ENCODE data around the gene COL16A1.

The COL16A1 gene

DNA sequence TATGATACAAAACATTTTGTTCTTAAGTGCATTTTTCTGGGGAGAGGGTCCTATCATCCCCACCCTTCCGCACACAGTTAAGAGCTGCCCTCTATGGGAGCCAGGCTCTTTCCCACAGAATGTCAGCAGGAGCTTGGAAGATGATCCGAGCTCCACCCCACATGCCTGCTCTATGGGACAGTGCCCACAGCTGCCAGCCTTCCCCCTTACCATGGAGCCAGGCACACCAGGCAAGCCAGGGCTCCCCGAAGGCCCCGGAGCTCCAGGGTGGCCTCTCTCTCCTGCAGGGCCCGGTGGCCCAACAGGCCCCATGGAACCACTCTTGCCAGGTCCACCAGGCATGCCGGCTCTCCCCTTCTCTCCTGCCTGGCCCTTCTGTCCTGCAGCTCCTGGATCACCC, 48.7 kb downstream of the COL16A1 start:
- Histone ChIP-seq H3K9me3 (ENCODE audit: insufficient read depth, low read length, severe bottlenecking) (no peaks in the 10 kb centered on the region), H4K20me1 (ENCODE audit: insufficient read depth, low read length) (peaks cover 3% of the 10 kb centered on the region; the same call in 1 of the 2 replicates), H3K9ac (ENCODE audit: low read depth, low read length) (no peak overlapping the region), H3K36me3 (ENCODE audit: insufficient read depth, low read length) (no peaks in the 10 kb centered on the region), H3K27me3 (ENCODE audit: insufficient read depth, low read length, poor library complexity) (peaks cover 3% of the 10 kb centered on the region), H3K4me3 (ENCODE audit: low read depth in 1 of 2, low read length in 2 of 2) (no peak overlapping the region), H3K4me2 (ENCODE audit: insufficient read depth, low read length) (no peak overlapping the region), H2AFZ (ENCODE audit: low read depth, low read length) (no peak overlapping the region), H3K79me2 (ENCODE audit: insufficient read depth, low read length) (no peaks in the 10 kb centered on the region), H3K27ac (ENCODE audit: low read length) (no peak overlapping the region), H3K4me1 (ENCODE audit: insufficient read depth, low read length) (no peaks in the 10 kb centered on the region)
- ATAC-seq (ENCODE audit: insufficient read depth, low read depth) (no peak), DNase-seq (no peak)
- TF ChIP-seq, protein P1, sequence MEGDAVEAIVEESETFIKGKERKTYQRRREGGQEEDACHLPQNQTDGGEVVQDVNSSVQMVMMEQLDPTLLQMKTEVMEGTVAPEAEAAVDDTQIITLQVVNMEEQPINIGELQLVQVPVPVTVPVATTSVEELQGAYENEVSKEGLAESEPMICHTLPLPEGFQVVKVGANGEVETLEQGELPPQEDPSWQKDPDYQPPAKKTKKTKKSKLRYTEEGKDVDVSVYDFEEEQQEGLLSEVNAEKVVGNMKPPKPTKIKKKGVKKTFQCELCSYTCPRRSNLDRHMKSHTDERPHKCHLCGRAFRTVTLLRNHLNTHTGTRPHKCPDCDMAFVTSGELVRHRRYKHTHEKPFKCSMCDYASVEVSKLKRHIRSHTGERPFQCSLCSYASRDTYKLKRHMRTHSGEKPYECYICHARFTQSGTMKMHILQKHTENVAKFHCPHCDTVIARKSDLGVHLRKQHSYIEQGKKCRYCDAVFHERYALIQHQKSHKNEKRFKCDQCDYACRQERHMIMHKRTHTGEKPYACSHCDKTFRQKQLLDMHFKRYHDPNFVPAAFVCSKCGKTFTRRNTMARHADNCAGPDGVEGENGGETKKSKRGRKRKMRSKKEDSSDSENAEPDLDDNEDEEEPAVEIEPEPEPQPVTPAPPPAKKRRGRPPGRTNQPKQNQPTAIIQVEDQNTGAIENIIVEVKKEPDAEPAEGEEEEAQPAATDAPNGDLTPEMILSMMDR (IDR thresholded peaks at IDR 0.05; ENCODE audit: borderline replicate concordance, extremely low read depth, low read length, poor library complexity, severe bottlenecking) = no peak
- TF ChIP-seq EZH2 (IDR thresholded peaks at IDR 0.05; ENCODE audit: borderline replicate concordance, low read depth, low read length, severe bottlenecking) = no peak

DNA sequence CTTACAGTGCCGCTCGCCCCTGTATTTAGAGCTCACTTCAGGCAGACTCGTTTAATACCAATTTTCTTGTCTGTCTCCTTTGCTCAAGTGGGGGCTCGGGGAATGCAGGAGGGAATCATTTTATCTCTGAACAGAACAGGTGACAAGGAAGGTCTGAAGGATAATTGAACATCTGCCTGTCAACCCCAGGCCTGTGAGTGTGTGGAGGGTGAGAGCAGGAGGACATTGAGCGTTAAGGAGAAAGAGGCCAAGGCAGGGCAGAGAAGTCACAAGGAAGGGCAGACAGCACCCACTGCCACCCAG, 49.4 kb downstream of the COL16A1 start:
- Histone ChIP-seq H3K36me3 (ENCODE audit: insufficient read depth, low read length) (no peaks in the 10 kb centered on the region), H2AFZ (ENCODE audit: low read depth, low read length) (no peak overlapping the region), H4K20me1 (ENCODE audit: insufficient read depth, low read length) (peaks cover 3% of the 10 kb centered on the region; the same call in 1 of the 2 replicates), H3K4me1 (ENCODE audit: insufficient read depth, low read length) (no peaks in the 10 kb centered on the region), H3K4me2 (ENCODE audit: insufficient read depth, low read length) (no peak overlapping the region), H3K9ac (ENCODE audit: low read depth, low read length) (no peak overlapping the region), H3K9me3 (ENCODE audit: insufficient read depth, low read length, severe bottlenecking) (no peaks in the 10 kb centered on the region), H3K79me2 (ENCODE audit: insufficient read depth, low read length) (no peaks in the 10 kb centered on the region), H3K27ac (ENCODE audit: low read length) (no peak overlapping the region), H3K4me3 (ENCODE audit: low read depth in 1 of 2, low read length in 2 of 2) (no peak overlapping the region), H3K27me3 (ENCODE audit: insufficient read depth, low read length, poor library complexity) (peaks cover 7% of the 10 kb centered on the region)
- DNase-seq (no peak), ATAC-seq (ENCODE audit: insufficient read depth, low read depth) (no peak)
- TF ChIP-seq, protein P1 (IDR thresholded peaks at IDR 0.05; ENCODE audit: borderline replicate concordance, extremely low read depth, low read length, poor library complexity, severe bottlenecking) = no peak
- no peak for TF ChIP-seq EZH2 (IDR thresholded peaks at IDR 0.05; ENCODE audit: borderline replicate concordance, low read depth, low read length, severe bottlenecking)

DNA sequence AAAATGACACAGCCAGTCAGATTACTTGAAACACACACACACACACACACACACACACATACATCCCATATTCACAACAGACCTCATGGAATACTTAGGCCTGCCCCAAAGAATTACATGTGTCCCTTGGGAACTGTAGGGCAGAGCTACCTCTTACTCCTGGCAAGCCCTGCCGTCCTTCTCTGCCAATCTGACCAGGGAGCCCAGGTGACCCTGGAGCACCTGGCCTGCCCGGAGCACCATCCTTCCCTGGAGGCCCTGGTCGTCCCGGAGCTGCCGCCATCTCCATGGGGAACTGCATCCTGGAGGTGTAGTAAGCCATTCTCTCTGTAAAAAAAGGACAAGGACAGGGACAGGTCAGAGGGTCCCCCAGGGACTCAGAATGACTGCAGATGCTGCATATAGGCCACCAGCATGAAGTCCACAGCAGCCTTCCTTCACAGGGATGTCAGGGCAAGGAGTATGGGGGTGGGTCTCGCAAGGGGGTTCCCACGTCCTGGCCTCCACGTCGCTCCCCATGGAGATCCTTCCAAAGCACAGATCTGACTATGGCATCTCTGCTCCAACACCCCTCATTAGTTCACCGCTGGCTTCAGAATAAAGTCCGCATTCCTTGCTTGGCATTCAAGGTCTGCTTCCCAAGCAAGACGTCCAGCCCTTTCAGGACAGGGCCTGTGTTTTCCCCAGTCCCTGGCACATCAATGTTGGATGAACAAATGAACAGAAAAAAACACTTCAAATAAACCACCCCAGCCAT, 49.9 kb downstream of the COL16A1 start:
- ATAC-seq (ENCODE audit: insufficient read depth, low read depth) (no peak), DNase-seq (no peak)
- Histone ChIP-seq H2AFZ (ENCODE audit: low read depth, low read length) (no peak overlapping the region), H3K4me1 (ENCODE audit: insufficient read depth, low read length) (no peaks in the 10 kb centered on the region), H3K9me3 (ENCODE audit: insufficient read depth, low read length, severe bottlenecking) (no peaks in the 10 kb centered on the region), H3K9ac (ENCODE audit: low read depth, low read length) (no peak overlapping the region), H3K36me3 (ENCODE audit: insufficient read depth, low read length) (no peaks in the 10 kb centered on the region), H3K27me3 (ENCODE audit: insufficient read depth, low read length, poor library complexity) (peaks cover 7% of the 10 kb centered on the region), H3K27ac (ENCODE audit: low read length) (no peak overlapping the region), H3K79me2 (ENCODE audit: insufficient read depth, low read length) (no peaks in the 10 kb centered on the region), H3K4me2 (ENCODE audit: insufficient read depth, low read length) (no peak overlapping the region), H4K20me1 (ENCODE audit: insufficient read depth, low read length) (peaks cover 3% of the 10 kb centered on the region; the same call in 1 of the 2 replicates), H3K4me3 (ENCODE audit: low read depth in 1 of 2, low read length in 2 of 2) (no peak overlapping the region)
- TF ChIP-seq EZH2 (IDR thresholded peaks at IDR 0.05; ENCODE audit: borderline replicate concordance, low read depth, low read length, severe bottlenecking) = no peak
- TF ChIP-seq, protein P1 (IDR thresholded peaks at IDR 0.05; ENCODE audit: borderline replicate concordance, extremely low read depth, low read length, poor library complexity, severe bottlenecking) = no peak
